ENCODE results near the gene PBX1.
"Not testable (repeated sequence)": the region's sequence is repeated elsewhere in the genome, so short reads cannot be mapped to it uniquely, and the experiment has no call there.

PBX1 gene

GRCh38 chr1:164602480-164603093 is 43.6 kb downstream of the PBX1 start:
- H3K4me2 ChIP-seq (ENCODE audit: low read length) = no peak overlapping the region
- H3F3A ChIP-seq (ENCODE audit: control insufficient read depth, insufficient read depth) = no peaks in the 10 kb centered on the region
- H3K9me3 ChIP-seq (ENCODE audit: control insufficient read depth, insufficient read depth, low read length) = no peaks in the 10 kb centered on the region
- no peak for TF ChIP-seq EZH2phosphoT487 (IDR thresholded peaks at IDR 0.05; ENCODE audit: borderline replicate concordance, low read length)
- TF ChIP-seq CTCF (IDR thresholded peaks at IDR 0.05; ENCODE audit: low read depth, low read length, poor library complexity, severe bottlenecking) = no peak
- no peaks in the 10 kb centered on the region for H3K9me2 ChIP-seq (replicated peaks; ENCODE audit: control insufficient read depth, low read length)
- peaks cover 6% of the 10 kb centered on the region; the same call in 1 of the 2 replicates for H3K27me3 ChIP-seq (ENCODE audit: control insufficient read depth, low read length)
- H4K20me1 ChIP-seq (ENCODE audit: control insufficient read depth, insufficient read depth, low read depth, low read length) = no peaks in the 10 kb centered on the region
- H3K4me3 ChIP-seq (ENCODE audit: low read length) = no peak overlapping the region
- H3K4me1 ChIP-seq (ENCODE audit: control insufficient read depth, low read length) = no peaks in the 10 kb centered on the region
- no peak overlapping the region for H3K27ac ChIP-seq (ENCODE audit: low read depth, low read length)
- H3K79me2 ChIP-seq (ENCODE audit: control insufficient read depth, low read length) = no peaks in the 10 kb centered on the region
- no peaks in the 10 kb centered on the region for H3K36me3 ChIP-seq (ENCODE audit: control insufficient read depth, low read length)

GRCh38 chr1:164603805-164604204 is 44.8 kb downstream of the PBX1 start:
- H3K9me3 ChIP-seq (ENCODE audit: control insufficient read depth, insufficient read depth, low read length); H3K9me2 ChIP-seq (replicated peaks; ENCODE audit: control insufficient read depth, low read length); H3K4me3 ChIP-seq (ENCODE audit: low read length); H4K20me1 ChIP-seq (ENCODE audit: control insufficient read depth, insufficient read depth, low read depth, low read length); H3K79me2 ChIP-seq (ENCODE audit: control insufficient read depth, low read length); H3K4me2 ChIP-seq (ENCODE audit: low read length); H3K27me3 ChIP-seq (ENCODE audit: control insufficient read depth, low read length); H3K27ac ChIP-seq (ENCODE audit: low read depth, low read length); H3K36me3 ChIP-seq (ENCODE audit: control insufficient read depth, low read length); H3K4me1 ChIP-seq (ENCODE audit: control insufficient read depth, low read length); H3F3A ChIP-seq (ENCODE audit: control insufficient read depth, insufficient read depth): not testable (repeated sequence)

- Histone ChIP-seq H3K9me2 (replicated peaks; ENCODE audit: control insufficient read depth, low read length) (no peaks in the 10 kb centered on the region), H3F3A (ENCODE audit: control insufficient read depth, insufficient read depth) (no peaks in the 10 kb centered on the region), H3K4me3 (ENCODE audit: low read length) (no peak overlapping the region), H3K27ac (ENCODE audit: low read depth, low read length) (no peak overlapping the region), H3K4me2 (ENCODE audit: low read length) (no peak overlapping the region), H4K20me1 (ENCODE audit: control insufficient read depth, insufficient read depth, low read depth, low read length) (no peaks in the 10 kb centered on the region), H3K36me3 (ENCODE audit: control insufficient read depth, low read length) (no peaks in the 10 kb centered on the region), H3K9me3 (ENCODE audit: control insufficient read depth, insufficient read depth, low read length) (no peaks in the 10 kb centered on the region), H3K79me2 (ENCODE audit: control insufficient read depth, low read length) (no peaks in the 10 kb centered on the region), H3K4me1 (ENCODE audit: control insufficient read depth, low read length) (no peaks in the 10 kb centered on the region), H3K27me3 (ENCODE audit: control insufficient read depth, low read length) (peaks cover 6% of the 10 kb centered on the region; the same call in 1 of the 2 replicates)
- no peak for TF ChIP-seq CTCF (IDR thresholded peaks at IDR 0.05; ENCODE audit: low read depth, low read length, poor library complexity, severe bottlenecking)
- no peak for TF ChIP-seq EZH2phosphoT487 (IDR thresholded peaks at IDR 0.05; ENCODE audit: borderline replicate concordance, low read length)
Measured at GRCh38 chr1:164604541-164604940, 45.6 kb downstream of the PBX1 start.

- H3K9me3 ChIP-seq (ENCODE audit: control insufficient read depth, insufficient read depth, low read length) = no peaks in the 10 kb centered on the region
- no peak overlapping the region for H3K4me2 ChIP-seq (ENCODE audit: low read length)
- no peak overlapping the region for H3K4me3 ChIP-seq (ENCODE audit: low read length)
- no peak overlapping the region for H3K27ac ChIP-seq (ENCODE audit: low read depth, low read length)
- no peaks in the 10 kb centered on the region for H4K20me1 ChIP-seq (ENCODE audit: control insufficient read depth, insufficient read depth, low read depth, low read length)
- H3K79me2 ChIP-seq (ENCODE audit: control insufficient read depth, low read length) = no peaks in the 10 kb centered on the region
- no peaks in the 10 kb centered on the region for H3K36me3 ChIP-seq (ENCODE audit: control insufficient read depth, low read length)
- H3K4me1 ChIP-seq (ENCODE audit: control insufficient read depth, low read length) = no peaks in the 10 kb centered on the region
- TF ChIP-seq CTCF (IDR thresholded peaks at IDR 0.05; ENCODE audit: low read depth, low read length, poor library complexity, severe bottlenecking) (no peak), EZH2phosphoT487 (IDR thresholded peaks at IDR 0.05; ENCODE audit: borderline replicate concordance, low read length) (no peak)
- H3K9me2 ChIP-seq (replicated peaks; ENCODE audit: control insufficient read depth, low read length) = no peaks in the 10 kb centered on the region
- no peaks in the 10 kb centered on the region for H3F3A ChIP-seq (ENCODE audit: control insufficient read depth, insufficient read depth)
- H3K27me3 ChIP-seq (ENCODE audit: control insufficient read depth, low read length) = peaks cover 6% of the 10 kb centered on the region; the same call in 1 of the 2 replicates
Measured at GRCh38 chr1:164605254-164606091, 46.5 kb downstream of the PBX1 start.

Data from DOHH2 (cell line).